ENCODE data around the gene CTNND2.

DNA sequence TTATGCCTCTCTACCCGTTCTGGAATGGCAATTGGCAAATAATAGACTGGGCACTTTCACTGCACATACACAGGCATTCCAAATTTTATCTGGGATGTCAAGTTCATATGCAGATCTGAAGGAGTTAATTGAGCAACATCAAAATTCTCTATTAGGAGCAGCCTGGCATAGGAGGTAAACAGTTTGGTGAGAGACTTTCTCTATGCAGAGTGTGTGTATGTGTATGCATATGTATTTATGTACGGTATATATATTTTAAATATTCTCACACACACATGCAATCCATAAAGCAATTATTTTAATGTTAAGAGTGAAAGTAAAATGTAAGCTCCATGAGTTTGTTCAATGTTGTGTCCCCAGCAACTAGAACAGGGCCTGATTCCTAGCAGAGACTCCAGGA is 517.8 kb downstream of the CTNND2 start:
- TF ChIP-seq, protein P1, sequence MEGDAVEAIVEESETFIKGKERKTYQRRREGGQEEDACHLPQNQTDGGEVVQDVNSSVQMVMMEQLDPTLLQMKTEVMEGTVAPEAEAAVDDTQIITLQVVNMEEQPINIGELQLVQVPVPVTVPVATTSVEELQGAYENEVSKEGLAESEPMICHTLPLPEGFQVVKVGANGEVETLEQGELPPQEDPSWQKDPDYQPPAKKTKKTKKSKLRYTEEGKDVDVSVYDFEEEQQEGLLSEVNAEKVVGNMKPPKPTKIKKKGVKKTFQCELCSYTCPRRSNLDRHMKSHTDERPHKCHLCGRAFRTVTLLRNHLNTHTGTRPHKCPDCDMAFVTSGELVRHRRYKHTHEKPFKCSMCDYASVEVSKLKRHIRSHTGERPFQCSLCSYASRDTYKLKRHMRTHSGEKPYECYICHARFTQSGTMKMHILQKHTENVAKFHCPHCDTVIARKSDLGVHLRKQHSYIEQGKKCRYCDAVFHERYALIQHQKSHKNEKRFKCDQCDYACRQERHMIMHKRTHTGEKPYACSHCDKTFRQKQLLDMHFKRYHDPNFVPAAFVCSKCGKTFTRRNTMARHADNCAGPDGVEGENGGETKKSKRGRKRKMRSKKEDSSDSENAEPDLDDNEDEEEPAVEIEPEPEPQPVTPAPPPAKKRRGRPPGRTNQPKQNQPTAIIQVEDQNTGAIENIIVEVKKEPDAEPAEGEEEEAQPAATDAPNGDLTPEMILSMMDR (IDR thresholded peaks at IDR 0.05), result no peak
- TF ChIP-seq EZH2 (IDR thresholded peaks at IDR 0.05; ENCODE audit: borderline replicate concordance, insufficient read depth, low read depth, low read length, poor library complexity, severe bottlenecking), result no peak
